ENCODE results near the gene PM20D2.

The PM20D2 gene

DNA sequence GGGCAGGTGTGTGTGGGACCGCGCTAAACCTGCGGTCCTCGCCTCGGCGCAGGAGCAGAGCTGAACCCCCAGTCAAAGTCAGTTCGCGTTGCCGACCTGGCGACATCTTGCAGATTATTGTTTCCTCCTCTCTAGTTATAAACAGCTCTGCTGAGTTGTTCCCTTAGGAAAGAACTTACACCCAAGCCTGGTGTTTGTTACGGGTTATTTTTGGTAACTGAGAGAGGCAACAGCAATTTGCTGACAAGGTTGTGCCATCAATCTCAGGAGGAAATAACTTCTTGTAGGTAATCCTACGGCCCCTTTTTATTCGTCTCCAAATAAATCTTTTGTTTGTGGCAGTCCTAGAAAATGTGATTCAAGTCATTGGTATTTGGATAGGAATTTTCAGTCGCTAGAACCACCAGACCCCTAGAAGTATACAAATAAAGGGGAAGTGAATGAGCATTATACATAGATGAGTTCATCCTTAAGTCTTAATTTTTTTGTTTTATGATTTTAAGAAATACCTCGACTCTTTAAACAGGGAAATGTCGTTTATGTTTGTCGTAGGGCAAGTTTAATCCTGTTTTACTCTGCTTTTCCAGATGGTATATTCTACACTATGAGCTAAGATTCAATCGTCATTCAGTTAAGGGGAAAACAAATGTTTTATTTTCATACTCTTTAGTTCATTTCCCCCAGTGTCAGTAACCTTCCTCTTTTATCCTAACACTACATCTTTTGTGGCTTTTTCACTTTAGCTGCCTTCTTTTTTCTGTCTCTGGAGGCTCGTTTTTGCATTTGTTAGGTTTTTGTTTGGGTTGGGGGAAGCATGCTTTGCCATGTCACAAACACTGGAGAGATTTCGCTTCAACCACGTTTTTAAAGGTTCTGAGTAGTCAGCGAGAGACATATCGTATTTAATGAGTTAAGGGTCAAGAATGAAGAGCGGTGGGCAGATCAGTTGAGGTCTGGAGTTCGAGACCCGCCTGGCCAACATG lies 1.2 kb downstream of the PM20D2 start:
- DNase-seq = no peak

DNA sequence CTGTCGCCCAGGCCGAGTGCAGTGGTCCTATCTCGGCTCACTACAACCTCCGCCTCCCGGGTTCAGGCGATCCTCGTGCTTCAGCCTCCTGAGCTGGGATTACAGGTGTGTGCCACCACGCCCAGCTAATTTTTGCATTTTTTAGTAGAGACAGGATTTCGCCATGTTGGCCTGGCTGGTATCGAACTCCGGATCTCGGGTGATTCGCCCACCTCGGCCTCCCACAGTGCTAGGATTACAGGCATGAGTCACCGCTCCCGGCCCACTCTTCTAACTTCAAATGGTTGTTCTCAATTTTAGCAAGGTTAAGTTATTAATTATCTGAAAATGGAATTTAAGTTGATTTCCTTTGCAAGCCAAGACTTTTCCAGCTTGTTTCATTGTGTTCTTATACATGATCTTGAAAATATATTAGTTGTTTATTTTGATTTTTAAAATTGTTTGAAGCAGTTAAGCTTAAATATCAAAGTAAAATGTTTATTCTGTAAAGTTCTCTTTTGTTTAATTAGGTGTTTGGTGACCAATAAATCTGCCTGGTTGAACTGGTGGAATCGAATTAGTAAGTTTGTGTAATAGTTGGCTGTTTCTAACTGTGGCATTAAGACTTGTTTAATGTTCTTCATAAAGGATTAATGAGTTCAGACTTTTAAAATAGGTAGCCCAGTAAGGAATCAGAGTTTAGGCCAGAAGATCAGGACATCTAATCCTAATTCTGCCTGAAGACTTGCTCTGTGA lies 2.3 kb downstream of the PM20D2 start:
- DNase-seq = no peak

DNA sequence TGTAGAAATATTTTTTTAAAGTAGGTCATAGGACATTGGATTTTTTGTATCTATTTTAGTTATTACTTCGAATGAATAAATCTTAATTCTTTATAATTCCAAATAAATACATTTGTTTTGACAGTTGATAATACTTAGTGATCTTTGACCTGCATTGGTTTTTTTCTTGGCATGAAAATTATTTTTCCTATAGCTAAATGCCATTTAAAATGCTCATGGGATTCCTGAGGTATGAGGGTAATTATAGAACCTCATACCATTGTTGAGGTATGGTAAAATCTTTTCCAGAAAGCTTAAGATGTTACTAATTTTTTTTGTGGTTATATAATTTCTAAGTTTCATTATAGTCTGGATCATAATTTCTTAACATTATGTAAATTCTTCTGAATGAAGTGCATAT lies 8.3 kb downstream of the PM20D2 start:
- DNase-seq = no peak

DNA sequence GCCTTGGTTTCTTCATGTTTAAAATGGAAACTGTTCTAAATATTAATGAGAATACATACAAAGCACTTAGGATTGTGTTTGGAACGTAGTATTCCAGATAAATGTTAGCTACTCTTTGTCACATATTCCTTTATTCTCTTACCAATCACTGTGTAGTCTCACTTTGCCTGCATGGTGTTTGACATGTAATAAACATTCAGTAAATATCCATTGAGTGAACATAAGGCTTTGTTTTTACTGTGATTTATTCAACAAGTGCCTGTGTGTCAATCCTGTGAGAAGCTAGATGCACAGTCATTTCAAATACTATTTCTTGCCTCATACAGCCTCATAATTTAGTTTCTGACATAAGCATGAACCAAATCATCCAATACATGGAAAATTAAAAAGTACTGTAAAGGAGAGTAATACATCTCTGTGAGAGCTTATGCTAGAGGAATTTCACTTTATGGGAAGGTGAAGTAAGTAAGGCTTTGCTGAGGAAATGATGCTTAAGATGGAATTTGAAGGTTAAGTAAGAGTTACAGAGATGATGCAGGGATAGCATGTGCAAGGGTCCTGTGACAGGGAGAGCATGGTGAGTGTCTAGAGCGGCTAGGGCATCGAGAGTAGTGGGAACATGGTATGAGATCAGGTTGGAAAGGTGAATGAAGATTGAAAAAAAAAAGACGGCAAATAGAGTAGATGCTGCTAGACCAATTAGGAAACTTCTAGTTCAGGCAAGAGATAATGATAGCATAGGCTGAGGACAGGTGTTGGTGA lies 14.7 kb downstream of the PM20D2 start:
- DNase-seq = no peak

DNA sequence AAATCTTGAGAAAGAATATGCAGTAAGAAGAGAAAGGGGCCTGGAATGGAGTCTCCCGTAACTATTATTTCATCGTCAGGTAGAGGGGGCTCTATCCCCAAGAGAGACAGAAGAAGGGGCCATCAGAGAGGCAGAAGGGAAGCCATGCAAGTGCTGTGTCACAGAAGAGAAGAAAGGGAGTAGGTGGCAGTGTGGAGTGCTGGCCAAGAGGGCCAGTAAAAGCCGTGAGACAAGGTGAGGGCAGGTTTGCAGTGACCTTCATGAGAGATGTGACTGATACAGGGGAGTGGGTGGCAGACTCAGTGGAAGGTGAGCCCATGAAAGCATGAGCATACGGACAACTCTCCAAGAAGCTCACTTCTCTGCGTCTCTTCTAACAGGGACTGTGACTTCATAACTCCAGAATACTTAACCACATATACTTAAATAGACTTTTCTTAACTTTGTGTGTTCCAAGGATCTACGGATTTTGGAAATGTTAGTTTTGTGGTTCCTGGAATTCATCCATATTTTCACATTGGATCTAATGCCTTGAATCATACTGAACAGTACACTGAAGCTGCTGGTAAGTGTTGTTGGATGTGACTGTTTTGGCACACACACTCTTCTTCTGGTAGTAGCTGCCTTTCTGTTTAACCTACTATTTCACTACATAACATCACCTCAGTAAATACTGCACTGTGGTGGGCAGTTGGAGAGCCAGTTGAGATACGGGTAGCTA lies 15.6 kb downstream of the PM20D2 start:
- no peak for DNase-seq

DNA sequence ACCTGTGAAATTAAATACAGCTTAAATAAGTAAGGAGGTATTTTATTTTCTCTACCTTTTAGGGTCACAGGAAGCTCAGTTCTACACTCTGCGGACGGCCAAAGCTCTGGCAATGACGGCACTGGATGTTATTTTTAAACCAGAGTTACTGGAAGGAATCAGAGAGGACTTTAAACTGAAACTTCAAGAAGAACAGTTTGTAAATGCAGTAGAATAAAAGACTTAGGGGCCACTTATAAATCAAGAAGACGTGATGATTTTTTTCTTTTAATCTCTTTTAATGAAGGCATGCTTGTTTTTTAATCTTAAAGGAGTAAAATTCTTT lies 16.2 kb downstream of the PM20D2 start:
- DNase-seq = no peak

DNA sequence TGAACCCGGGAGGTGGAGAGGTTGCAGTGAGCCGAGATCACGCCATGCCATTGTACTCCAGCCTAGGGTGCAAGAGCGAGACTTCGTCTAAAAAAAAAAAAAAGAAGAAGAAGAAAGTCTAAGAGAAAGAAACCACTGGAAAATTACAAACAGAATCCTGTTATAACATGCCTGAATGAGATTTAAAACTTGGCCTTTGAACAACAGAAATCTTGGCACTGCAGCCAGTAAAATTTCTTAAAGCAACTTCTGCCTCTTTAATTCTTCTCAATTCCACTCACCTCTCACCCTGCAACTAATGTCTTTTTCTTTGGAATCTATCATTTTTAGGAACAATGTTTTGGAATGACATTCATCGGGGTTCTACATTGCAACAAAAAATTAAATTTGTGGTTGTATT lies 26.3 kb downstream of the PM20D2 start:
- peak in 1 of 2 experiments; percentile 11 for DNase-seq

DNA sequence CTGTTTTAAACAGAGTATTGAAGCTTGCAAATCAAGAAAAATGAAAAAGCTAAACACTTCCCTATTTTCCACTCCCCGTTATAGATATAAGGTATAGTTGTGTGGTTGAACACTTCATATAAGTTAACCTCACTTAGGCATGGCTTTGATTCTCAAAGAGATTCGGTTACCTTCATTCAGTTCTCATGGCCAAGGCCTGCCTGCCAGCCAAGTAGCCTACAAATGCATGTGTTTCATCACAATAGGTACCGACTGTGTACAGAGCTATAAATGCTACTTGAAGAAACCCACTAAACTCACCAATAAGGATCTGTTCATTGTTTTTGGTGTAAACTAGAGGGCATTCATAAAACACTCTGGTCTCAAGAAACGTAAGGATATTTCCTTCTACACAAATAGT lies 27.8 kb downstream of the PM20D2 start:
- no peak for DNase-seq

DNA sequence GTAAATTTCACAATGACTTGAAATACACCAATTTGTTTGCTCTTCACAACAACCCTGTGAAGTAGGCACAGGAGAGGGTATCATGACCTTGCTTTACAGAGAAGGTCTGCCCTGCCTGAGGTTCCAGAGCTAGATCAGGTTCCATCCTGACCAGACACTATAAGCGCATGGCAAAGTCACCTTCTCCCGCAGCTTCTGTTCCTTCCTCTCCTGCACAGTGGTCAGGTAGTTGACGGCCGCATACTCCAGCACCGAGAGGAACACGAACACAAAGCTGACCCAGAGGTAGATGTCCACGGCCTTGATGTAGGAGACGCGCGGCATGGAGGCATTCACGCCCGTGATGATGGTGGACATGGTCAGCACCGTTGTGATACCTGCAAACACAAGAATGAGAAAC lies 34.3 kb downstream of the PM20D2 start:
- no peak for DNase-seq

DNA sequence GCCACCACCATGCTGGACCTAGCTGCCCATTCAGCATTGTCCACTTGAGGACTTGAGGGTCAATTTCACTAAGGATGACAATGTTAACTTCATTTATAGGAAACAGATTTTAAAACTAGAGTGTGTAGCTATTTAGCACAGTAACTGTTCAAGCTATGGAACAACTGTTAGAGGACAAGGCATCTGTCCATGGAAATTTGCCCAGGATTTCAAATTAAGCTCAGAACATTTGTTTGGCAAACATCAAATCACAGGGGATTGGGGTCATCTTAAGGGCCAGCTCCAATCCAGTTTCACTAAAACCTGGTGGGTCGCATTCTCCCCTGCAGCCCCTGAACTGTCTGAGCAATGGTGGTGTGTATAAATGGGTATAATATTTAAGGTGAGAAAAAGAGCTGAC lies 35.1 kb downstream of the PM20D2 start:
- DNase-seq = peak in 1 of 2 experiments; percentile 39

DNA sequence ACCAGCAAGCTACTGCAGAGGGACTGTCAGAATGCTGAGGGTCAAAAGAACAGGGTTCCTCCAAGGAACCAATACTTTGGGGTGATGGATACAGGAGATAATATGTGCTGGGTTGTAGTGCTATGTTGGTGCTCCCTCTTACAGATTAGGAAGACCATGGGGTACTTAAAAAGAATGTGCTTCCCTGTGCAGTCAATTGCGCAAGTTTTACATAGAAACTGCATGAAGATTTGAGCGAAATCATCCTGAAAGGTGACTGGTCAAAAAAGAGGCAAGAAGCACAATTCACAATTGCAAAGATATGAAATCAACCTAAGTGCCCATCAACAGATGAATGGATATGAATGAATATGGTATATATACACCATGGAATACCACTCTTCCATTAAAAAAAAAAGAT lies 37.4 kb downstream of the PM20D2 start:
- DNase-seq = no peak

DNA sequence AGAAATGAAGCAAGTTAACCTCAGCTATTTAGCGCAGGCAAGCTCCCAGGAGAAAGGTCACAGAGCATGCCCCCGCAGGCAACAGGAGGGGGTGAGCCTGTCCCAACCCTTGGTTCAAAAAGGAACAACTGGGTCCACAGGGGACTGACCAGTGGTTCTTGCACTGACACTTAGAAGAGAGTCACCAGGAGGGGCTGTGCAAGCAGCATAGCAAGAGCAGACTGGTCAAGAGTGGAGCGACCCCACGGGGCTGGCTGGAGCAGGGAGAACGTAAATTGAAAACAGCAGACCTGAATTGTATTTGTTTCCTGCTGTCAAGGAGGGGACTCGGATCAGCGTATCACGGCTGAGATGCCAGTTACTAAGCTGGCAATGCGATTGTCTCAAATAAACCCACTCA lies 38.5 kb downstream of the PM20D2 start:
- no peak for DNase-seq

DNA sequence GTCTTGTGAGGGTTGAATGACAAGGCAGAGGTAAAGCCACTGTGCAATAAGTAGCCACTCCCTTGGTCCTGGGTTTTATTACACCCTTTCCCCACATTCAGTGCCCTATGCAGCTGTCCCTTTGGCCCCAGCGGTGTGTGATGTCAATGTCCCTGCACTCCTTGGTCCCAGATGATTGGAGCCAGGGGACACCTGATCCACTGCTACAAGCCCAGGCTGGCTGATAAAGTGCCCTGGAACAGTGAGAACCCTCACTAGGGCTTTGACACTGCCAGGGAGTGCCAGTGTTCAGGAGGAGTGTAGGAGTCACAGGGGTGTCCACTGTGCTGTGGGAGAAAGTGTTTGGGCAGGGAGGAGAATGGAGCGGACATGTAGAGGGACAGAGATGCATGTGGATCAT lies 40.9 kb downstream of the PM20D2 start:
- DNase-seq = no peak

DNA sequence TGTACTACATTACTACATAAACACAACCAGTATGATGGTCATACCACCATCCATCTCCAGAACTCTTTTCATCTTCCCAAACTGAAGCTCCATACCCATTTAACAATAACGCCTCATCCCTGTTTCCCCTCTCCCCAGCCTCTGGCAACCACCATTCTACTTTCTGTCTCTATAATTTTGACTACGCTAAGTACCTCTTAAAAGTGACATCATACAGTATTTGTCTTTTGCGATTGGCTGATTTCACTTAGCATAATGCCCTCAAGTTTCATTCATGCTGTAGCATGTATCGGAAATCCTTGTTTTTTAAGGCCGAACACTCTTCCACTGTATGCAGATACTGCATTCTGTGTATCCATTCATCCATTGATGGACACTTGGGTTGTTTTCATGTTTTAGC lies 41.6 kb downstream of the PM20D2 start:
- DNase-seq = no peak

DNA sequence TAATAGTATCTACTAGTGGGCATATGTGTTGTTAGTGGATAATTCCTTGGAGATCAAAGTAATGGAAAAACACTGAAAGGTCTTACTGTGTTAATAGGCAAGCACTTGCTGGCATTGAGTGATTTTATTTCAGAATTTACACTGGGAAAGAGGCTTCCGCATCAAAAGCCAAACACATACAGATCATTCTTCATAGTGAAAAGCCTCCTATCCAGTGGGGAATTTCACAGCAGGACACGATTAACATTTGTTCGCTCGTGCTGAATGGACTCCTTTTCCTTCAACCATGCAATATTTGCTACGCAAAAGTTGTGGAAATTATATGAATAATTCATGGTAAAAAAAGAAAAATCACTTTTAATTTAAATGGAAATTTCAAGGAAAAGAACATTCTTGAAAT lies 44.9 kb downstream of the PM20D2 start:
- no peak for DNase-seq

DNA sequence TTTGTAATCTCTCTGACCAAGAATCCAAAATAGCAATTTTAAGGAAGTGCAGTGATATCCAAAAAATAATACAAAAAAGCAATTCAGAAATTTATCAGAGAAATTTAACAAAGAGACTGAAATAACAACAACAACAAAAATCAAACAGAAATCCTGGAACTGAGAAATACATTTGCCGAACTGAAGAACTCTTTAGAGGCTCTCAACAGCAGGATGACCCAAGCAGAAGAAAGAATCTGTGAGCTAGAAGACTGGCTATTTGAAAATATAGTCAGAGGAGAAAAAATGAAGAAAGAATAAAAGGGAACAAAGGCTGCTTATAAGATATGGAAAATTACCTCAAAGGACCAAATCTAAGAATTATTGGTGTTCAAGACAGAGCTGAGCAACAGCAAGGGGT lies 48.7 kb downstream of the PM20D2 start:
- DNase-seq = no peak

DNA sequence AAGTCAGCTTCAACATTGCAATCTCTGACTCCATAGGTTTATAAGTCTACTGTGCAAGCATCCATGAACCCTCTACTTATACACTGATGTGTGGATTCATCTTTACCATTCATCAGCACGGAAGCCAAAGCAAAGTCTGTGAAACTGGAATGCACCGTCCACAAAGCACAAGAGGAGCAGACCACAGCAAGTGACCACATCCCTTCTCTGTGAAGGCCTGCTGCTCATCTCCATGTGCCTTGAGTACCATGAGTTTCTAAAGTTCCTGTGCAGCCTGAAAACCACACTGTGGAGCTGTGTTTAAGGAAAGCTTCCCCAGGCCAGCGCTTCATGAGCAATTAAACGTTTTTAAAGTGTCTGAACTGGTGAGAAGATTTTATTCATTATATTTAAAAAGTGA lies 51.3 kb downstream of the PM20D2 start:
- no peak for DNase-seq

DNA sequence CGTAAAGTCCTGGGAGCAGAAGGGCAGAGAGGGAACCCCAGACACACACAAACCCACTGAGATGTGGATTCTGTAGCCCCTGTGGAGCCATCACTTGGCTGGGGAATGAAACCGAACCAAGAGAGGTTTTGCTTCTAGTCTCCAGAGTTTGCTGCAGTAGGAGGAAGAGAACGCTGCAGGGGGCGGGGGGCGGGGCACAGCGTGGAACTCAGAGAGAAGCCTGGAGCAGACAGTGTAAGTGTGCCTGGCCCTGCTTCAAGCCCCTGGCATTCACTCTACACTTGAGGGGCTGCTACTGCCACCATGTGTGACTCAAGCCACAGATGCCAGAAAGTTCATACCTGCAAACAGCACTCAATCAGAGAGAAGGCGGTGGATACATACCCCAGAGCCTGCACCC lies 52.4 kb downstream of the PM20D2 start:
- no peak for DNase-seq

DNA sequence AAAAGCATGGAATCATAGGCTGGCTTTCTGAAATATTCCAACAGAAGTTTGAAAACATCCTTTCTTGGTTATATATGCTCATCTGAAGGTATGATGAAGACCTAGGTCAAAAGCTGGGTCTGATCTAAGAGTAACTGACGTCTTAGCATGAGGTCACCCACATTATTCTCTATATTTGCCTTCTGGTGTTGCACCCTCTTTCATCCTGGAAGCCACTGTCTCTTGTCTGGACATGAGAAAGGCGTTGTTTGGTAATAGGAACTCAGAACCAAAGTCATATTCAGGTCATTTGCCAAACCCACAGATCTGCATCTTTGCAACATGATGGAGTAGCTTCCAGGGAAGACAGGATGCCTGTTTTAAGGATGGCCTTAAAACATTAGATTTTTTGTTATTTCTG lies 53.7 kb downstream of the PM20D2 start:
- DNase-seq = no peak

DNA sequence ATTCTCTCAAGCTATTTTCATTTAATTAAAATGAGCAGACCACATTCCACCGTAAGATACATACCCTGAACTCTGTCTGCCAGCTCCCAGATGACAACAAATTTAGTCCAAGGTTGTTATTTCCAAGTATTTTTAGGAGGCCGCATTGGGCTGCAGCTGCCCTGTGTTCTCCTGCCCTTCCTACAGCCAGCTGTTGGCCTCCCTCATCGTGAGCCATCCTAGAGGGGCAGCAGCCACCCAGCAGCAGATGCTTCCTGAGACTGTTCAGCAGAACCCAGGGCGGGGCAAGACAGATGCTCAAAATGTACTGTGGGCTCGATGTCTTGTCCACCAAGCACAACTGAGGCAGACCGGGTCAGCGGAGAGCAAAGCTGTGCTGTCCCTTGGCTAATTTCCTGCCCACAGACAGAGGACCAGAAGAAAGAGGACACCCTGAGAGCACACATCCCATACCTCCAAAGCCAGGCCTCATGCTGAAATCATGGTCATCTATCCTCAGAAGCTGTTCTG lies 54.9 kb downstream of the PM20D2 start:
- no peak for DNase-seq

DNA sequence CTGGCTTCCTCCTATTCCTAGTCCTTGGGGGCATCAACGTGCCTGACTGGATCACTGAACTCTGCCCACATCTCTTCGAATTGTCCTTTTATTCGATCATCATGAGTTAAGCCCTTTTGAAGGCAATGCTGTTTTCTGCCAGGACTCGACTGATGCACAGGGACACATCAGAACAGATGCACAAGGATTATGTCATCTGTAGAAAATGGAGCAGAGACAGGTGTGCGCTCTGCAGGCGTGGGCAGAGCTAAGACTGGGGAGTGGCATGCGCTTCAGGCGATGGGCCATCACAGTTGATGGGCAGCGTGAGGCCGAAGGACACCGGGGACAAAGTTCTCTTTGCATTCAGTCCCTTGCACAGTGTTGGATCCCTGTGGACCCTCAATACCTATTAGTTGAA lies 58.2 kb downstream of the PM20D2 start:
- no peak for DNase-seq

DNA sequence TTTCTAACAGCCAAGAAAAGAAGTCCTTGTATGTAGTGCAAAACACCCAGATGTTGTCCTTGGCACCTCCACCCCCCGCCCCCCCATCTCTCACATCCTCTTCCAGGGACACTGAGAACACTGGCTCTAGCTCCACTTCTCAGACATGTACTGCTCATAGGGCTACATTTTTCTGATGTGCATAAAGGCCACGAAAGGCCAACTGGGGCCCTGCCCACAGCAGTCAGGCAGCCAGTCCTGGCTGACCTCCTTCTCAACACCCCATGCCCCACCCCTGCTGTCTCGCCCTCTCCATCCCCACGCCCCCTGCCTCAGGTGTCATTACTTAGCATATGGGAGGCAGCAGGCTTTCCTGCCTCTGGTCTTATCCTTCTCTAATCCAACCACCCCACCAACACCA lies 60.0 kb downstream of the PM20D2 start:
- no peak for DNase-seq

DNA sequence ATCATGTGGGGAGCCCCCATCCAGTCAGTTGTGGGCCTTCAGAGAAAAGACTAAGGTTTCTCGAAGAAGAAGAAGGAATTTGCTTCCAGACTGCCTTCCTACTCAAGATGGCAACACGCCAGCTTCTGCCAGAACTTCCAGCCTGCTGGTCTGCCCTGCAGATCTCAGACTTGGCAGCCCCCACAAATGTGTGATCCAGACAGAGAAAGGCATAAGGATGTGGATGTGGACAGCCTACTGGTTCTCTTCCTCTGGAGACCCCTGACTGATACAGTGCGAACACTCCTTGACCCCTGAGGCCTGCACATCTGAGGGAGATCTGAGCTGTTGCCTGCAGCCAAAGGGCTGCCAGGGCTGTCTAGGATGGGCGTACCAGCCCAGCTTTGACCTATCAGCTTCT lies 62.7 kb downstream of the PM20D2 start:
- peak in 1 of 2 experiments; percentile 66 for DNase-seq
